HepG2 (cell line): ENCODE data around the gene VGF. TPM values are rescaled to one million over a fixed set of nuclear protein-coding genes. Genes with fewer than 3 reads are reported as not detected.

Source experiments
- ATAC-seq: fragments of 200-7000 bp; cut with Tn5 transposase; 3 replicates; pipeline ENCODE4 v1.9.1; 2020; ENCODE audit warnings: mild to moderate bottlenecking, moderate library complexity
- BruUV-seq: library from RNA; stranded (reverse); fragments of 400-500 nt; replicated peaks from 2 replicates; lab custom pipeline; 2021; lab: Mats Ljungman, UMichigan
- CTCF ChIA-PET: fragments of 300-600 bp; formaldehyde crosslinking; extraction: SDS; loops from one replicate; lab custom pipeline; 2021; ENCODE audit warnings: low total read pairs, inconsistent platforms, low intra/inter-chr PET ratio; lab: Yijun Ruan, JAX
- POLR2A ChIA-PET: fragments of 350-600 bp; sonication (Branson Sonifier 250); formaldehyde crosslinking; loops from one replicate; lab custom pipeline; 2020; ENCODE audit warnings: antibody characterized with exemption, inconsistent platforms; lab: Yijun Ruan, JAX
- DNase-seq: peaks from one replicate; pipeline ENCODE4 v3.0.0-alpha.2; 2015; ENCODE audit warnings: low spot score
- FAIRE-seq: peaks from 3 replicates; lab custom pipeline; 2011; peaks lifted over from hg19 to GRCh38; lab: Jason Lieb, UNC
- H2AFZ ChIP-seq: one replicate; pipeline ENCODE4 v1.6.1; 2011; ENCODE audit warnings: low read length, inconsistent platforms
- H3K27ac ChIP-seq: fragments of 300-600 bp; 3 replicates; pipeline ENCODE4 v1.8.0; 2011; ENCODE audit warnings: mixed run types, mild to moderate bottlenecking, mixed read lengths, low read length, inconsistent platforms; ENCODE audit not compliant: insufficient read depth; ENCODE audit errors: extremely low read length
- H3K27me3 ChIP-seq, 2 experiments: fragments of 200-600 bp in 1 of 2; 2 replicates in 1 of 2; 3 replicates in 1 of 2; pipeline versions ENCODE4 v1.6.0 to v1.8.0; 2011; ENCODE audit warnings: low read length in 2 of 2, mild to moderate bottlenecking in 2 of 2, moderate library complexity in 2 of 2, inconsistent platforms in 1 of 2; ENCODE audit not compliant: insufficient read depth in 2 of 2, control insufficient read depth in 1 of 2
- H3K36me3 ChIP-seq, 2 experiments: fragments of 200-600 bp in 1 of 2; replicated peaks in 1 of 2; 2 replicates in 1 of 2; 3 replicates in 1 of 2; pipeline versions ENCODE4 v1.5.1 to v1.8.0; 2011; ENCODE audit warnings: low read length in 2 of 2, inconsistent platforms in 1 of 2; ENCODE audit not compliant: insufficient read depth in 2 of 2, control insufficient read depth in 1 of 2
- H3K4me1 ChIP-seq: 2 replicates; pipeline ENCODE4 v1.5.1; 2012; ENCODE audit warnings: low read length, inconsistent platforms; ENCODE audit not compliant: insufficient read depth
- H3K4me2 ChIP-seq: 2 replicates; pipeline ENCODE4 v1.6.0; 2011; ENCODE audit warnings: low read depth, low read length, inconsistent platforms
- H3K4me3 ChIP-seq, 3 experiments: fragments of 200-600 bp in 1 of 3; sonication (generic), shearing (Covaris generic) in 1 of 3; replicated peaks in 1 of 3; 2 replicates each; pipeline ENCODE4 v1.5.1; 2011 to 2016; ENCODE audit warnings: low read length in 3 of 3, inconsistent platforms in 2 of 3, low read depth in 2 of 3, mild to moderate bottlenecking in 2 of 3, control low read depth in 1 of 3, mixed read lengths in 1 of 3; ENCODE audit not compliant: insufficient read depth in 1 of 3
- H3K79me2 ChIP-seq: one replicate; pipeline ENCODE4 v1.6.1; 2011; ENCODE audit warnings: low read length, inconsistent platforms; ENCODE audit not compliant: insufficient read depth
- H3K9ac ChIP-seq: 2 replicates; pipeline ENCODE4 v1.6.0; 2011; ENCODE audit warnings: mild to moderate bottlenecking, low read depth, low read length, inconsistent platforms; ENCODE audit not compliant: insufficient read depth
- H3K9me3 ChIP-seq: 2 replicates; pipeline ENCODE4 v1.5.1; 2012; ENCODE audit warnings: mild to moderate bottlenecking, low read length
- H4K20me1 ChIP-seq: 2 replicates; pipeline ENCODE4 v1.6.0; 2011; ENCODE audit warnings: inconsistent platforms, mild to moderate bottlenecking, low read length, moderate library complexity; ENCODE audit not compliant: insufficient read depth
- CEBPG ChIP-seq: IDR thresholded peaks from 2 replicates; pipeline ENCODE4 v1.6.1; 2016
- GABPB1 ChIP-seq: IDR thresholded peaks from 2 replicates; pipeline ENCODE4 v1.6.1; 2016; ENCODE audit warnings: mild to moderate bottlenecking, missing genetic modification reagents, moderate library complexity, missing compliant biosample characterization
- HNRNPLL ChIP-seq: fragments of 200-400 bp; formaldehyde crosslinking; IDR thresholded peaks from 2 replicates; pipeline ENCODE4 v1.6.1; 2017; ENCODE audit warnings: mild to moderate bottlenecking, low read depth, low read length; ENCODE audit not compliant: poor library complexity, severe bottlenecking
- TRIM24 ChIP-seq: sonication (generic); formaldehyde crosslinking; IDR thresholded peaks from 2 replicates; pipeline ENCODE4 v1.8.0; 2022; ENCODE audit warnings: mild to moderate bottlenecking, missing genetic modification reagents
- ZC3H4 ChIP-seq: sonication (generic); formaldehyde crosslinking; IDR thresholded peaks from 2 replicates; pipeline ENCODE4 v1.4.0; 2020; ENCODE audit warnings: missing genetic modification reagents, borderline replicate concordance
- ZFP36L2 ChIP-seq: sonication (generic); formaldehyde crosslinking; IDR thresholded peaks from 2 replicates; pipeline ENCODE4 v1.4.0; 2020; ENCODE audit warnings: missing genetic modification reagents
- ZNF225 ChIP-seq: sonication (generic); formaldehyde crosslinking; IDR thresholded peaks from 2 replicates; pipeline ENCODE4 v1.4.0; 2020; ENCODE audit warnings: mild to moderate bottlenecking, missing genetic modification reagents
- ZNF343 ChIP-seq: sonication (generic); formaldehyde crosslinking; IDR thresholded peaks from 2 replicates; pipeline ENCODE4 v1.4.0; 2020; ENCODE audit warnings: mild to moderate bottlenecking, missing genetic modification reagents
- ZNF460 ChIP-seq: sonication (generic); formaldehyde crosslinking; IDR thresholded peaks from 2 replicates; pipeline ENCODE4 v1.5.1; 2020; ENCODE audit warnings: missing genetic modification reagents, mild to moderate bottlenecking, borderline replicate concordance
- ZNF777 ChIP-seq: sonication (generic); formaldehyde crosslinking; IDR thresholded peaks from 2 replicates; pipeline ENCODE4 v1.4.0; 2020; ENCODE audit warnings: missing genetic modification reagents
- ZNF878 ChIP-seq: sonication (generic); formaldehyde crosslinking; IDR thresholded peaks from 2 replicates; pipeline ENCODE4 v1.8.1; 2023; ENCODE audit warnings: mild to moderate bottlenecking, missing genetic modification reagents, moderate library complexity
- ZSCAN29 ChIP-seq: sonication (generic); formaldehyde crosslinking; conservative IDR thresholded peaks from 2 replicates; pipeline ENCODE4 v1.4.0; 2020; ENCODE audit warnings: mild to moderate bottlenecking, missing genetic modification reagents
- WGBS: methylation state at CpG from one replicate; pipeline ENCODE4 v1.1.6; 2017; ENCODE audit warnings: low lambda C conversion rate; 5-methylcytosine and 5-hydroxymethylcytosine counted together
- in situ Hi-C: cut with HindIII; loops from 2 replicates; pipeline ENCODE4 v1.10.0; 2017; ENCODE audit warnings: low pct_unique_long_range_greater_than_20kb; ENCODE audit not compliant: extremely low pct_ligation_motif_present
- intact Hi-C: fragments of 100-400 bp; cut with micrococcal nuclease; formaldehyde crosslinking; loops from one replicate; pipeline ENCODE4 v1.10.0; 2022; ENCODE audit not compliant: unreplicated experiment
- polyA plus RNA-seq, 8 experiments: library from polyadenylated mRNA; depleted of rRNA in 3 of 8; stranded (reverse) in 7 of 8; unstranded in 1 of 8; fragments of >200 nt; fragmentation: Illumina TruSeq in 4 of 8; extraction: Trizol in 4 of 8; gene quantifications; 2 replicates each; pipeline versions ENCODE4 v1.2.1 to v1.2.3, GENCODE V29; 2011 to 2016; ENCODE audit warnings: low read depth in 4 of 8, missing spikeins in 1 of 8, mixed read lengths in 1 of 8; ENCODE audit not compliant: insufficient read depth in 1 of 8
- total RNA-seq, 5 experiments: library from RNA; depleted of rRNA; stranded (reverse); fragments of >200 nt; fragmentation: Illumina TruSeq; extraction: Trizol; gene quantifications; 2 replicates each; pipeline ENCODE4 v1.2.3, GENCODE V29; 2016; ENCODE audit warnings: low read depth in 1 of 5
- TF ChIP-seq, protein P1 (sequence below): IDR thresholded peaks from 2 replicates; pipeline ENCODE4 v1.6.1; 2016; ENCODE audit warnings: missing biosample characterization, missing genetic modification reagents, low read depth
- TF ChIP-seq, protein P2 (sequence below): sonication (generic); formaldehyde crosslinking; IDR thresholded peaks from 2 replicates; pipeline ENCODE4 v1.5.0; 2020; ENCODE audit warnings: mild to moderate bottlenecking, missing genetic modification reagents
- TF ChIP-seq, protein P3 (sequence below): fragments of 450-650 bp; IDR thresholded peaks from 2 replicates; pipeline ENCODE4 v1.6.1; 2017
- TF ChIP-seq, protein P4 (sequence below): sonication (generic); formaldehyde crosslinking; IDR thresholded peaks from 2 replicates; pipeline ENCODE4; 2020; ENCODE audit warnings: missing genetic modification reagents, mild to moderate bottlenecking, borderline replicate concordance

VGF gene
- total and polyA plus RNA-seq, 2 of the 13 experiments (the other 11 are each of a cell fraction or from before 2014, with no cell fraction given), result 0.12 to 0.46 TPM

DNA sequence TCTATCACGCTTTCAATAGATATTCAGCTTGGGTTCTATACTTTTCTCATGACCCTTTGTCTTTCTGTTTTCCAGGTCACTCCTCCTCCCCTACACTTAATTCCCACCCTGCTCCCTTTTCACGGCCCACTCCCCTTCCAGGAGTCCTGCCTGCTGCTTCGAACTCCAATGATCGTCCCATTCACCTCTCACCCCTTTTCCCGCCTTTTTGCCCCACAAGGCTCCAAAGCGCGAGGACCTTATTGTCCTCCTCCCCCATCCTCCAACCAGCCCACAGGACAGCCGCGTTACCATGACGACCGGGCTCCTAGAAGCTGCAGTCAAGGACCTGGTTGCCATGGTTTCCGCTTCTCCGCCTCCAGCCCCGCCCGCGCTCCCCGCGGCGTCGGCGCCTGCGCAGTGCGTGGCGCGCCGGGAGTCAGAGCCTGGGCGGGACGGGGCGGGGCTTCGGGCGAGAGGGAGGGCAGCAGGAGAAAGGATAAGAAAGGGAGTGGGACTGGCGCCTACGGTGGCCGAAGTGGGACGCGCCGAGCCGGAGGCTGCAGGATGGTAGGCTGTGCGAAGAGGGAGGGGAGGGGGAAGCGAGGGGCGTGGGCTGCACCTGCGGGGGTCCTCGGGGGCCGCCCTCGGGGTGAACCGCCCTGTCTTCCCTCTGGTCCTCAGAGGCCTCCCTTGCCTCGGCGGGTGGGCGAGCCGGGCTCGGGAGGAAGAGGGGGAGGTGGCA lies 11.2 kb downstream of the VGF start, which contains the start of gene AP1S1:
Gene AP1S1 (plus strand): TSS at position 508 of the 724 bp plus-strand sequence. CDS start 39 bp downstream, at position 547.
- intact Hi-C loops (no loop called here), in situ Hi-C loops (no loop called here)
- Histone ChIP-seq H2AFZ (no peak within 1 kb of the TSS), H3K9ac (peak within 1 kb of the TSS; percentile 78), H3K36me3 (peaks cover 0 to 14% of the 10 kb centered on the region in 2 experiments; a peak in 4 of 5 replicates), H3K27ac (peak within 1 kb of the TSS; percentile 38), H3K9me3 (no peaks in the 10 kb centered on the region), H3K79me2 (peaks cover 8% of the 10 kb centered on the region), H3K4me1 (peaks cover 12% of the 10 kb centered on the region), H3K4me2 (peak within 1 kb of the TSS; percentile 93), H4K20me1 (no peaks in the 10 kb centered on the region), H3K27me3 (no peaks in the 10 kb centered on the region; a peak in 1 of 5 replicates), H3K4me3 (peak within 1 kb of the TSS; percentile 83 to 95 (median 85))
- DNase-seq (peak; percentile 96), ATAC-seq (peak; percentile 94), FAIRE-seq (peak; percentile 88)
- ChIA-PET CTCF (no interaction called here), POLR2A (interaction anchor here (1.0 kb wide), 2 partner anchors 27 to 32 kb away, joined by 3 to 4 read pairs; partner anchors contain the start of gene SERPINE1)
- no TSS peak for BruUV-seq
- WGBS, result 2% methylated on average over 45 of the region's 51 CpGs
- TF ChIP-seq GABPB1 (peak; percentile 63; the same call in 1 of the 2 replicates), TRIM24 (CRISPR knock-in tag) (no peak), ZFP36L2 (CRISPR knock-in tag) (no peak), ZNF878 (CRISPR knock-in tag) (no peak), ZSCAN29 (CRISPR knock-in tag) (no peak), HNRNPLL (peak; percentile 50), ZNF460 (CRISPR knock-in tag) (no peak), CEBPG (no peak), ZNF343 (CRISPR knock-in tag) (no peak), ZNF225 (CRISPR knock-in tag) (no peak), ZC3H4 (CRISPR knock-in tag) (no peak), ZNF777 (CRISPR knock-in tag) (no peak)
- TF ChIP-seq, protein P1, sequence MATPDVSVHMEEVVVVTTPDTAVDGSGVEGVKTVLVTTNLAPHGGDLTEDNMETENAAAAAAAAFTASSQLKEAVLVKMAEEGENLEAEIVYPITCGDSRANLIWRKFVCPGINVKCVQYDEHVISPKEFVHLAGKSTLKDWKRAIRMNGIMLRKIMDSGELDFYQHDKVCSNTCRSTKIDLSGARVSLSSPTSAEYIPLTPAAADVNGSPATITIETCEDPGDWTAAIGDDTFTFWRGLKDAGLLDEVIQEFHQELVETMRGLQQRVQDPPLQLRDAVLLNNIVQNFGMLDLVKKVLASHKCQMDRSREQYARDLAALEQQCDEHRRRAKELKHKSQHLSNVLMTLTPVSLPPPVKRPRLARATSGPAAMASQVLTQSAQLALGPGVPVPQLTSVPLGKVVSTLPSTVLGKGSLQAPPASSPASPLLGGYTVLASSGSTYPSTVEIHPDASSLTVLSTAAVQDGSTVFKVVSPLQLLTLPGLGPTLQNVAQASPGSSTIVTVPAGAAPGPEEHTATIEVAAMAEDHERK (CRISPR knock-in tag), result no peak
- TF ChIP-seq, protein P2, sequence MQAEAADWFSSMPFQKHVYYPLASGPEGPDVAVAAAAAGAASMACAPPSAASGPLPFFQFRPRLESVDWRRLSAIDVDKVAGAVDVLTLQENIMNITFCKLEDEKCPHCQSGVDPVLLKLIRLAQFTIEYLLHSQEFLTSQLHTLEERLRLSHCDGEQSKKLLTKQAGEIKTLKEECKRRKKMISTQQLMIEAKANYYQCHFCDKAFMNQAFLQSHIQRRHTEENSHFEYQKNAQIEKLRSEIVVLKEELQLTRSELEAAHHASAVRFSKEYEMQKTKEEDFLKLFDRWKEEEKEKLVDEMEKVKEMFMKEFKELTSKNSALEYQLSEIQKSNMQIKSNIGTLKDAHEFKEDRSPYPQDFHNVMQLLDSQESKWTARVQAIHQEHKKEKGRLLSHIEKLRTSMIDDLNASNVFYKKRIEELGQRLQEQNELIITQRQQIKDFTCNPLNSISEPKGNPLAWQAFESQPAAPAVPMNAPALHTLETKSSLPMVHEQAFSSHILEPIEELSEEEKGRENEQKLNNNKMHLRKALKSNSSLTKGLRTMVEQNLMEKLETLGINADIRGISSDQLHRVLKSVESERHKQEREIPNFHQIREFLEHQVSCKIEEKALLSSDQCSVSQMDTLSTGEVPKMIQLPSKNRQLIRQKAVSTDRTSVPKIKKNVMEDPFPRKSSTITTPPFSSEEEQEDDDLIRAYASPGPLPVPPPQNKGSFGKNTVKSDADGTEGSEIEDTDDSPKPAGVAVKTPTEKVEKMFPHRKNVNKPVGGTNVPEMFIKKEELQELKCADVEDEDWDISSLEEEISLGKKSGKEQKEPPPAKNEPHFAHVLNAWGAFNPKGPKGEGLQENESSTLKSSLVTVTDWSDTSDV (CRISPR knock-in tag), result no peak
- TF ChIP-seq, protein P3, sequence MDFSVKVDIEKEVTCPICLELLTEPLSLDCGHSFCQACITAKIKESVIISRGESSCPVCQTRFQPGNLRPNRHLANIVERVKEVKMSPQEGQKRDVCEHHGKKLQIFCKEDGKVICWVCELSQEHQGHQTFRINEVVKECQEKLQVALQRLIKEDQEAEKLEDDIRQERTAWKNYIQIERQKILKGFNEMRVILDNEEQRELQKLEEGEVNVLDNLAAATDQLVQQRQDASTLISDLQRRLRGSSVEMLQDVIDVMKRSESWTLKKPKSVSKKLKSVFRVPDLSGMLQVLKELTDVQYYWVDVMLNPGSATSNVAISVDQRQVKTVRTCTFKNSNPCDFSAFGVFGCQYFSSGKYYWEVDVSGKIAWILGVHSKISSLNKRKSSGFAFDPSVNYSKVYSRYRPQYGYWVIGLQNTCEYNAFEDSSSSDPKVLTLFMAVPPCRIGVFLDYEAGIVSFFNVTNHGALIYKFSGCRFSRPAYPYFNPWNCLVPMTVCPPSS, result no peak
- TF ChIP-seq, protein P4, sequence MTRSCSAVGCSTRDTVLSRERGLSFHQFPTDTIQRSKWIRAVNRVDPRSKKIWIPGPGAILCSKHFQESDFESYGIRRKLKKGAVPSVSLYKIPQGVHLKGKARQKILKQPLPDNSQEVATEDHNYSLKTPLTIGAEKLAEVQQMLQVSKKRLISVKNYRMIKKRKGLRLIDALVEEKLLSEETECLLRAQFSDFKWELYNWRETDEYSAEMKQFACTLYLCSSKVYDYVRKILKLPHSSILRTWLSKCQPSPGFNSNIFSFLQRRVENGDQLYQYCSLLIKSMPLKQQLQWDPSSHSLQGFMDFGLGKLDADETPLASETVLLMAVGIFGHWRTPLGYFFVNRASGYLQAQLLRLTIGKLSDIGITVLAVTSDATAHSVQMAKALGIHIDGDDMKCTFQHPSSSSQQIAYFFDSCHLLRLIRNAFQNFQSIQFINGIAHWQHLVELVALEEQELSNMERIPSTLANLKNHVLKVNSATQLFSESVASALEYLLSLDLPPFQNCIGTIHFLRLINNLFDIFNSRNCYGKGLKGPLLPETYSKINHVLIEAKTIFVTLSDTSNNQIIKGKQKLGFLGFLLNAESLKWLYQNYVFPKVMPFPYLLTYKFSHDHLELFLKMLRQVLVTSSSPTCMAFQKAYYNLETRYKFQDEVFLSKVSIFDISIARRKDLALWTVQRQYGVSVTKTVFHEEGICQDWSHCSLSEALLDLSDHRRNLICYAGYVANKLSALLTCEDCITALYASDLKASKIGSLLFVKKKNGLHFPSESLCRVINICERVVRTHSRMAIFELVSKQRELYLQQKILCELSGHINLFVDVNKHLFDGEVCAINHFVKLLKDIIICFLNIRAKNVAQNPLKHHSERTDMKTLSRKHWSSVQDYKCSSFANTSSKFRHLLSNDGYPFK, result no peak
